Globus pallidus (tissue), 1 donor: Measurements from ENCODE around the gene PTPRN2.
"Not testable (repeated sequence)": the region's sequence is repeated elsewhere in the genome, so short reads cannot be mapped to it uniquely, and the experiment has no call there.

ENCODE experiments used
- DNase-seq: peaks from one replicate; pipeline ENCODE4 v3.0.0-alpha.2; 2015; ENCODE audit warnings: low spot score

PTPRN2 gene

GRCh38 chr7:158385496-158386354 lies 201.9 kb downstream of the PTPRN2 start:
- not testable (repeated sequence) for DNase-seq

DNA sequence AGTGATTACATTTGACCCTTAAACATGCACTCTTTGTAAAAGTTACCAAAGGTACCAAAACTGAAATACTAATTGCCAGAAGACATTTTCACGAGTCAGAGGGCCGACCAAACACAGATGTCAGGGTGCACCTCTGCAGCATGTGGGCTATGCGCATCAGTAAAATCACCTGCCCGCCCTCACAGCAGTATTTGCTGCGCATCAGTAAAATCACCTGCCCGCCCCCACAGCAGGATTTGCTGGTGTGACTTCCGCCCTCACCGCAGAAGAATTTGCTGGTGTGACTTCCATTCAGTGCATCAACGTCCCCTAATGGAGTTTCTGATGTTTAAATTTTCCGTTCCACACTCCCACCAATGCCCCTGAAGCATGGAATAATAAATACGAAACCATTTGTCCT lies 202.9 kb downstream of the PTPRN2 start:
- DNase-seq = no peak

GRCh38 chr7:158383665-158384064 lies 204.0 kb downstream of the PTPRN2 start:
- DNase-seq = no peak

DNA sequence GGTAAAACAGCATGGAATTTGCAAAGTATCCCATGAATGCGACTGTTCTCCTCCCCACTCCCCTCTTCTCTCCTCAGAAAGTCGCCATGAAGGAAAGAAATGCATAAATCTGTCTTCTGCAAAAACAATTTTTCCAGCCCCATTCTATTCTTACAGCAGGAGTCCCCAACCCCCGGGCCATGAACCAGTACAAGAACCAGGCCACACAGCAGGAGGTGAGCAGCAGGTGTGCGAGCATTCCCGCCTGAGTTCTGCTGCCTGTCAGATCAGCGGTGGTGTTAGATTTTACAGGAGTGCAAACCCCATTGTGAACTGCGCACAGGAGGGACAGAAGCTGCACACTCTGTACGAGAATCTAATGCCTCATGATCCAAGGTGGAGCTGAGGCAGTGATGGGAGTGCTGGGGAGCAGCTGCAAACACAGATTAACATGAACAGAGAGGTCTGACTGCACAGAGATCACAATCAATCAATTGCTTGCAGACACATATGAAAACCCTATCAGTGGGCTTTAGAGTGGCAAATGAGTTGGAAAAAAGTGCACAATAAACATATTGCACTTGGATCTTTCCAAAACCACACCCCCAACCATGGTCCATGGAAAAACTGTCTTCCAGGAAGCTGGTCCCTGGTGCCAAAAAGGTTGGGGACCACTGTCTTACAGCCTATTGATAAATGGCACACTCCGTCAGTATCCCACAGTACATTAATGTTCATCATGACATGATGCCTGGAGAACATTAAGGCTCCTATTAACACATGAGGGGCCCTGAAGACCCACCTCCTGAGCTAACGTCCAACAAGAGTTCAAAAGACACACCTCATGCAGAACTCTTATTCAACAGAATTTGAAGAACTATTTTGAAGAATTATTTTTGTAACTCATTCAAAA lies 205.0 kb downstream of the PTPRN2 start:
- no peak for DNase-seq

DNA sequence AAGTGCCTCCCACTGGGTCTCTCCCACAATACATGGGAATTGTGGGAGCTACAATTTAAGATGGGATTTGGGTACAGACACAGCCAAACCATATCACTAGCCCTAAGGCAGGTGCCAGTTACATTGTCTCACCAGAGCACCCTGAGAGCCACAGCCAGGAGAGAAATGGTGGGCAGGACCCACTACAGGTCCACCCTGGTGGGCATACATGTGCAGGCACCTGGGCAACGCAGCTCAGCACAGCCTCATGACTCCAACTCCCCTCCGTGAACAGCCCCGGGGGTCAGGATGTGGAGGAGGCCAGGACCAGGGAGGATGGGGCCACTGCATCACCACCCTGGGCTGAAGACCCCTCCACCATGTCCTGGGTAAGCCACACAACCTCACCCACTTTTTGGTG lies 205.7 kb downstream of the PTPRN2 start:
- no peak for DNase-seq

DNA sequence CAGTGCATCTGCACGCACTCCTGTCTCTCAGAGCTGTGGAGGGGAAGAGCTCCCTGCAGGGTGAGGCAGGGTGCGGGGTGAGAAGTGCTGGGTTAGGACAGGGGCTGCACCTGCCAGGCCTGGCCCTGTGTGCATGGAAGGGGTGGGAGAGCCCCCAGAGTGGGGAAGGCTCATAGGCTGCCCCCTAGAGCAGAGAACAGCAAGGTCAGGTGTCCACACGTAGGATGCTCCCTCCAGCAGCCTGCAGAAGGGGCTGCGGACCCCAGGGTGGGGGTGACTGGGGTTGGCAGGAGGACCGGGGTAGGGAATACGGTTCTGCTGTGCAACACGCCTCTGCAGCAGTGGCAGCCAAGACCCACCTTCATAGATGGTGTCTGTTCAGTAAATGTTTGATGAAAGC lies 208.6 kb downstream of the PTPRN2 start:
- no peak for DNase-seq

DNA sequence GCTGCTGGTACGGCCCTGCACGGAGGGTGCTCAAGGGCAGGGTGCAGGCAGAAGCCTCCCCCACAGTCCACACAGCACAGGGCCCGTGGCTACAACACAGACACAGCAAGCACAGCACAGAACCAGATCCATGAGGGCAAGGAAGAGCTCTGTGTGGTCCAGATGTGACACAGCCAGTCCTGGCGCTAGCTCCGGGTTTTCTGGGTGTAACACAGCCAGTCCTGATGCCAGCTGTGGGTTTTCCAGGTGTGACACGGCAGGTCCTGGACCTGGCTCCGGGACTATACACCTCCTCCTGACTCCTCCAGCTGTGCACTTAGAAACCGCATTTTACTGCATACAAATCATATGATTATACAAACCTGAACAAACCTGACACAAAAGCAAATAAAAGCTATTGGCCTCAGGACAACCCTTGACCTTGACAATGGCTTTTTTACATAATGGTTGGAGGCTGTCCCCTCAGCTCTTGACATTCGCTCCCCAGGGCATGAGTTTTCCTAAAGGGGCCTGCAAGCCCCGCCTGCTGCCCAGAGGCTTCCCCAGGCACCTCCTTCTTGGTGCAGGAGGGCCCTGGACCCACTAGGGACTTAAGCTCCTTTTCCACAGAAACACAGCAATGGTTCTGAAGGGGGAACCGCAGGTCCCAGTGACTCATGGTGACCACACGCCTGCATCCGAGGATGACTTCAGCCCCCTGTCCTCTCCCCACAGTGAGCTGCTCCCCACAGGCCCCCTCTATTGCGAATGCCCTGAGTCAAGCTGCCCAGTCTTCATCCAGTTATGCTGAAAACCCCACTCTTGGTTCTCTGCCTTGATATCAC lies 209.6 kb downstream of the PTPRN2 start:
- DNase-seq = no peak

GRCh38 chr7:158376839-158377186 lies 210.8 kb downstream of the PTPRN2 start:
- not testable (repeated sequence) for DNase-seq

DNA sequence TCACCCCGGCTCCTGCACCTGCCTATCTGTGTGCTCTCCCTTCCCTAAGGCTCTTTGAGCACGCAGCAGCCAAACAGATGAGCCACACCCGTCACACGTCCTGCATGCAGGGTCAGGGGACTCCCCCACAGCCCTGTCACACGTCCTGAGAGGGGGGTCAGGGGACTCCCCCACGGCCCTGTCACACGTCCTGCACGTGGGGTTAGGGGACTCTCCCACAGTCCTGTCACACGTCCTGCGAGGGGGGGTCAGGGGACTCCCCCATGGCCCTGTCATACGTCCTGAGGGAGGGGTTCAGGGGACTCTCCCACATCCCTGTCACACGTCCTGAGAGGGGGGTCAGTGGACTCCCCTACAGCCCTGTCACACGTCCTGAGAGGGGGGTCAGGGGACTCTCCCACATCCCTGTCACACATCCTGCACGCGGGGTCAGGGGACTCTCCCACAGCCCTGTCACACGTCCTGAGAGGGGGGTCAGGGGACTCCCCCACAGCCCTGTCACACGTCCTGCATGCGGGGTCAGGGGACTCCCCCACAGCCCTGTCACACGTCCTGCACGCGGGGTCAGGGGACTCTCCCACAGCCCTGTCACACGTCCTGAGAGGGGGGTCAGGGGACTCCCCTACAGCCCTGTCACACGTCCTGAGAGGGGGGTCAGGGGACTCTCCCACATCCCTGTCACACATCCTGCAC lies 211.3 kb downstream of the PTPRN2 start:
- not testable (repeated sequence) for DNase-seq

DNA sequence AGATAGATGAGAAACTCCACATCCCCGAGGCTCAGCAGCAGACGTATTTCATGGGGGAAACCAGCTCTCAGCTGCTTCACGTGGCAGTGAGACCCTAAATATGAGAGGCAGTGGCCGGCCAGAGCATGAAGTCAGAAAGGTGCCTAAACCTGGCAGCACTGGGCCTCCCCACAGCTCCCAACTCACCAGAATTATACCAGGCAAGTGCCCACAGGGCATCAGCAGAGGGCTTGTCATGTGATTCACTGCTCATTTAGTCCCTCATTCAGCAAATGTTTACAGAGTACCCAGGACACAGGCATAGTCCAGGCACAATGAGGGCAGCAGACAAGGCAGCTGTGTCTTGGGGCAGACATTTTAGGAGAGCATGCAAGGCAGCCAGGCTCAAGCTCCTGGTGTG lies 212.6 kb downstream of the PTPRN2 start:
- no peak for DNase-seq

- no peak for DNase-seq
Measured at GRCh38 chr7:158374586-158374985, 213.0 kb downstream of the PTPRN2 start.

DNA sequence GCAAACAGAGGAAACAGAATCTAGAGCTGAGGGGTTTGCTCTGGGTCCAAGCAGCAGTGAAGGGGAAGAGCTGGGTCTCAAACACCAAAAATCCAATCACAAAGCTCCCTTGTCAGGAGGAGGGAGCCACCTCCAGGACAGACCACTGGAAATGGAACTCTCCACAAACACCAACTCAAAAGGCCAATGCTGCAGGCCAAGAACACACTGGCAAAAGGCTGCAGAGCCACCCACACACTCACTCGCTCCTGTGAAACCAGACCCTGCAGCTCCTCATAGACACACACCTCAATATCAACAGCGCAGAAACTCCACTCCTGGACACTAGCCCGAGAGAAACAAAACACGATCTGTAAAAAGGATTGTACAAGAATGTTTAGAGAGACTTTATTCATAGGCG lies 213.5 kb downstream of the PTPRN2 start:
- no peak for DNase-seq

DNA sequence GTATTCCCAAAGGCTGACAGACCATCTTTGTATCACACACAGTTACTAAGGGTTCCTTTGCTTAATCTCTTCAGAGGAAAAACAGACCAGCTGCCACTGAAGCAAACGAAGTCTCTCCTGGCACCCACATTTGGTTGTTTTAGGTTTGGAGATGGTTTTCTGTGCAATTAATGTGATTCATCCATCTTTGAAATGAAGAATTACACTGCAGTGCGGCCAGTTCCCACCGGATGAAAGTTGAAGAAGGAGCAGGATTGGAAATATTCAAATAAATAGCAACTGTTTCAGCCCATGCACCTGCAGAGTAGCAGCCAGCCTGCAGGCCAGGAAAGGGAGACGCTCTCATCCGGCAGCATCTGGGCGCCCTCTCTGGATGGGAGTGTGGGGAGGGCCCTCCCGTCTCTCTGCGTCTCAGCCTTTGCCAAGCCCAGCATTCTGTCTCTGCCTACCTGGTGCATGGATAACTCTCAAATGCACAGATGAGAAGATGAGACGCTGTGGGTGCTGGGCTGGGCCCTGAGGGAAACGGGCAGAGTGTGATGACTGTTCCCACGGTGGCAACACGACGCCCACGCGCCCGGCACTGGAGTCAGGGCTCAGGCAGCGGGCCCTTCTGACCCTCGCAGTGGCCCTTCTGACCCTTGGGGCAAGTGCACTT lies 214.0 kb downstream of the PTPRN2 start:
- no peak for DNase-seq

DNA sequence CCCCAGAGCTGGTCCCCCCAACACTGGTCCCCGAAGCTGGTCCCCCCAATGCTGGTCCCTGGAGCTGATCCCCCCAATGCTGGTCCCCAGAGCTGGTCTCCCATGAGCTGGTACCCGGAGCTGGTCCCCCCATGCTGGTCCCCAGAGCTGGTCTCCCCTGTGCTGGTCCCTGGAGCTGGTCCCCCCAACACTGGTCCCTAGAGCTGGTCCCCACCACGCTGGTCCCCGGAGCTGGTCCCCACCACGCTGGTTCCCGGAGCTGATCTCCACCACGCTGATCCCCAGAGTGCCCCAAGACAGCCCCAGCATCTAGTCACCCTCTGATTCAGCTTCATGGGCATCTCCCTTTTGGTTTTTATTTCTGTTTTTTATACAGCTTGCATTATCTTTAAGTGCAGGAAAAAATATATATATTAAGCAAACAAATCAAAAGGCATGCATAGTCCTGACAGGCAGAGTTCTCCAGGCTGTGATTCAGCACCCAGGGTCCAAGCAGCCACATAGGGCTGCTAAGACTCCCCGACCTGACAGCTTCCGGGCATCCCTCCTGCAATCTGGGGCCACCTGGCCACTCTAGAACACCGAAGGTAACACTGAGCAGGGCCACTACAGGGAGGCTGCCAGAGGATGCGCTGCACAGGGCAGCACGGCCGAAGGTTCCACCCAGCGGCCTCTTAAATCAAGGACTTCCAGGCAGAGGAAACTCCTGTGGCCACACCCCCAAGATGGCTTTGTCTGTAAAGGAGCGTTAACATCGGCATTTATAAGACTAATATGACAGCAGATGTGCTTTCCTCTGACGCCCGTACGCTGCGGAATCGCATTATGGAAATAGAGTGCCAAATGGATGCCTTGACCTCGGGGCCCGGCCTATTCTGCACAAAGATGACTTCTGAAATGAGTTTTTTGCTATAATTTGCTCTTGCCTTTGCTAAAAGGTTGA lies 215.0 kb downstream of the PTPRN2 start:
- DNase-seq = no peak

GRCh38 chr7:158371856-158372255 lies 215.8 kb downstream of the PTPRN2 start:
- no peak for DNase-seq

DNA sequence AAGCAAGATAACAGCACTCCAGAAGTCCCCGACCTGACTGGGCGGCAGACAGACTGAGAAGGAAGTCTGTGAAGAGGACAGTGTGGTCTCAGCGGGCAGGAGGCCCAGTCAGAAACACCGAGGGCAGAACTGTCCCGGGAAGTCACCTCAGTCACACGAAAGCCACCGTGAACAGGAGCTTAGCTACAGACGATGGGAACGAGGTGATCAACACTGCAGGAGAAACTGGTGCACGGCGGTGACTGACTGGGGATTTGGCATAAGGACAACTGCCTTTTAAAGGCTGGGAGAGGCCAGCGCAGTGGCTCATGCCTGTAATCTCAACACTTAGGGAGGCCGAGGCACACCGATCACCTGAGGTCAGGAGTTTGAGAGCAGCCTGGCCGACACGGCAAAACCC lies 217.8 kb downstream of the PTPRN2 start:
- no peak for DNase-seq

DNA sequence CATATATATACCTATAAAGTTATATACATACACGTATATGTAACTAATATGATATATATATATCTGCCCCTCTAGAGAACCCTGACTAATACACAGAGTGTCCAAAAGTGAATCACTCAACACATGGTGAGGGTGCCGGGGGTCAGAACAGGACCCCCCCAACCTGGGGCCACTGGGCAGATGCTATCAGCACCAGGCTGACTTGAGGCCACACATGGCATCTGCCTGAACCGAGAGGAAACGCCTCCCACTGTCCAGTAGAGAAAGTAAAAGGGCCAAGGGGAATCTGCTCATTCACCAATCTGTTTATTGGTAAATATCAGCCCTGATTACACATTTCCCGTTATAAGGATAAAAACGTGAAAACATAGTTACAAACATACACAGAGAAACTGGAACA lies 218.3 kb downstream of the PTPRN2 start:
- no peak for DNase-seq

DNA sequence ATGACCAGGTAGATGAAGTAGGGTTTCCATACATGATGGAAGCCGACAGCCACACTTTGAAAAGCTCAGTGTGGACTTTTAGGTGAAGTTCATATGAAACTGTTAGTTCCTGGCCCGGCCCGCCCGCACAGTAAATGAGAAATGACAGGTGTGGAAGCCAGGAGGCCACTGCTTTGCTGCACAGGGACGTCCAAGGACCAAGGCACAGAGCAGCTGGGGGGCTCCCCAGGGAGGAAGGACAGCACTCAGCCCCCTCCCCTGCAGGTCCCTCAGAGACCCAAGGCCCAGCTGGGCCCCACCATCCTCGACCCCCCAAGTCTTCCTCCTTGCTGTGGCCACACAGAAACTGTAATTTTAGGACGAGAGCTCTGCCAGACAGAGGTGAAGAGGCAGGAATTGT lies 219.2 kb downstream of the PTPRN2 start:
- no peak for DNase-seq

GRCh38 chr7:158367634-158367982 lies 220.0 kb downstream of the PTPRN2 start:
- DNase-seq = no peak
